GM12878 (cell line): Measurements from ENCODE around the gene POLR3A. TPM values are rescaled to one million over a fixed set of nuclear protein-coding genes. Genes with fewer than 3 reads are reported as not detected.

Source experiments
- ATAC-seq: fragments of 200-7000 bp; cut with Tn5 transposase; 3 replicates; pipeline ENCODE4 v1.9.1; 2020; ENCODE audit warnings: mild to moderate bottlenecking, moderate library complexity
- BruUV-seq: library from RNA; stranded (reverse); fragments of 400-500 nt; replicated peaks from 2 replicates; lab custom pipeline; 2021; lab: Mats Ljungman, UMichigan
- CTCF ChIA-PET: fragments of 300-600 bp; sonication (Branson Sonifier 250); formaldehyde crosslinking; extraction: SDS; loops from one replicate; lab custom pipeline; 2021; ENCODE audit warnings: inconsistent platforms; lab: Yijun Ruan, JAX
- POLR2A ChIA-PET: fragments of 350-600 bp; formaldehyde crosslinking; extraction: SDS; loops from one replicate; lab custom pipeline; 2021; ENCODE audit warnings: inconsistent platforms; lab: Charles Lee
- RAD21 ChIA-PET: fragments of 300-600 bp; sonication (Branson Sonifier 250); formaldehyde crosslinking; loops from one replicate; lab custom pipeline; 2023; ENCODE audit warnings: antibody characterized with exemption; ENCODE audit not compliant: unreplicated experiment; lab: Charles Lee
- SMC1A ChIA-PET: fragments of 300-600 bp; sonication (Branson Sonifier 250); formaldehyde crosslinking; loops from one replicate; lab custom pipeline; 2023; ENCODE audit not compliant: unreplicated experiment, uncharacterized antibody; lab: Charles Lee
- DNase-seq: peaks from one replicate; pipeline ENCODE4 v3.0.0-alpha.2; 2011; ENCODE audit warnings: low read depth, low spot score
- FAIRE-seq: peaks from 3 replicates; lab custom pipeline; 2011; peaks lifted over from hg19 to GRCh38; lab: Jason Lieb, UNC
- H2AFZ ChIP-seq: 2 replicates; pipeline ENCODE4 v1.6.0; 2011; ENCODE audit warnings: low read depth, low read length, control low read depth; ENCODE audit not compliant: control insufficient read depth
- H3K27ac ChIP-seq: 2 replicates; pipeline ENCODE4 v1.5.1; 2011; ENCODE audit warnings: control low read depth; ENCODE audit not compliant: control insufficient read depth, insufficient read depth
- H3K27me3 ChIP-seq, 2 experiments: replicated peaks in 1 of 2; 2 replicates each; pipeline versions ENCODE4 v1.6.0 to v1.6.1; 2011; ENCODE audit warnings: low read length in 1 of 2; ENCODE audit not compliant: control insufficient read depth in 2 of 2, insufficient read depth in 2 of 2
- H3K36me3 ChIP-seq, 2 experiments: 2 replicates each; pipeline ENCODE4 v1.5.1; 2011; ENCODE audit warnings: low read length in 1 of 2; ENCODE audit not compliant: control insufficient read depth in 2 of 2, insufficient read depth in 2 of 2
- H3K4me1 ChIP-seq: 2 replicates; pipeline ENCODE4 v1.6.1; 2011; ENCODE audit warnings: mild to moderate bottlenecking, low read length, moderate library complexity, mixed read lengths; ENCODE audit not compliant: control insufficient read depth, insufficient read depth
- H3K4me2 ChIP-seq: 2 replicates; pipeline ENCODE4 v1.6.0; 2011; ENCODE audit warnings: control low read depth; ENCODE audit not compliant: control insufficient read depth, insufficient read depth
- H3K4me3 ChIP-seq: fragments of 200-600 bp; sonication (generic); 2 replicates; pipeline ENCODE4 v1.5.1; 2016
- H3K79me2 ChIP-seq: 2 replicates; pipeline ENCODE4 v1.6.0; 2011; ENCODE audit warnings: low read length; ENCODE audit not compliant: control insufficient read depth, insufficient read depth
- H3K9ac ChIP-seq: 2 replicates; pipeline ENCODE4 v1.8.0; 2011; ENCODE audit warnings: low read length, control low read depth, mixed read lengths; ENCODE audit not compliant: control insufficient read depth, insufficient read depth
- H3K9me3 ChIP-seq: replicated peaks from 3 replicates; pipeline ENCODE4 v1.5.1; 2011; ENCODE audit warnings: mild to moderate bottlenecking, low read length; ENCODE audit not compliant: control insufficient read depth, insufficient read depth
- H4K20me1 ChIP-seq: 2 replicates; pipeline ENCODE4 v1.6.0; 2011; ENCODE audit not compliant: control insufficient read depth, insufficient read depth
- HCFC1 ChIP-seq: fragments of 150-350 bp; IDR thresholded peaks from 2 replicates; pipeline ENCODE4 v1.6.1; 2014; ENCODE audit warnings: low read length
- JUND ChIP-seq: IDR thresholded peaks from 2 replicates; pipeline ENCODE4 v1.6.1; 2012; ENCODE audit warnings: low read depth, mild to moderate bottlenecking, low read length, improper control_type of control experiment, moderate library complexity
- MEF2B ChIP-seq: fragments of 450-650 bp; IDR thresholded peaks from 2 replicates; pipeline ENCODE4 v1.6.1; 2018; ENCODE audit warnings: mild to moderate bottlenecking, moderate library complexity; ENCODE audit not compliant: partially characterized antibody, poor library complexity, severe bottlenecking
- NBN ChIP-seq: fragments of 450-650 bp; IDR thresholded peaks from 2 replicates; pipeline ENCODE4 v1.6.1; 2016
- NFYA ChIP-seq: IDR thresholded peaks from 2 replicates; pipeline ENCODE4 v1.6.1; 2011; ENCODE audit warnings: low read depth, mild to moderate bottlenecking, low read length, improper control_type of control experiment, borderline replicate concordance
- RFX5 ChIP-seq: IDR thresholded peaks from 2 replicates; pipeline ENCODE4 v1.6.1; 2011; ENCODE audit warnings: low read depth, low read length, improper control_type of control experiment
- TAF1 ChIP-seq: IDR thresholded peaks from 2 replicates; pipeline ENCODE4 v1.6.1; 2011; ENCODE audit warnings: mild to moderate bottlenecking, low read depth, low read length, borderline replicate concordance
- TARDBP ChIP-seq: IDR thresholded peaks from 2 replicates; pipeline ENCODE4 v1.6.1; 2016; ENCODE audit warnings: borderline replicate concordance
- TCF3 ChIP-seq: IDR thresholded peaks from 2 replicates; pipeline ENCODE4 v1.6.1; 2012; ENCODE audit warnings: low read depth, mild to moderate bottlenecking, low read length, borderline replicate concordance; ENCODE audit not compliant: insufficient read depth
- ZNF384 ChIP-seq: IDR thresholded peaks from 2 replicates; pipeline ENCODE4 v1.6.1; 2012; ENCODE audit warnings: low read depth, mild to moderate bottlenecking, low read length, improper control_type of control experiment, borderline replicate concordance
- in situ Hi-C: fragments of 300-500 bp; cut with MboI; formaldehyde crosslinking; loops from 9 replicates; pipeline ENCODE4 v1.14.3; 2018; ENCODE audit warnings: mixed read lengths
- intact Hi-C: fragments of 100-400 bp; cut with micrococcal nuclease; formaldehyde crosslinking; loops from one replicate; pipeline ENCODE4 v1.14.2; 2022; ENCODE audit not compliant: unreplicated experiment
- polyA plus RNA-seq, 11 experiments: library from polyadenylated mRNA; depleted of rRNA in 4 of 11; unstranded in 6 of 11; stranded (reverse) in 5 of 11; fragments of >200 nt; fragmentation: Nextera tagmentation in 4 of 11; fragmentation: Illumina TruSeq in 1 of 11; extraction: Ambion mirVana in 4 of 11; extraction: Trizol in 1 of 11; gene quantifications; 1 replicate in 1 of 11; 2 replicates in 10 of 11; pipeline versions ENCODE4 v1.2.1 to v1.2.3, GENCODE V29; 2011 to 2016; ENCODE audit warnings: inconsistent platforms in 2 of 11, missing spikeins in 2 of 11, low read depth in 1 of 11
- total RNA-seq, 4 experiments: library from RNA; depleted of rRNA in 3 of 4; stranded (reverse); fragments of >200 nt in 3 of 4; fragmentation: Illumina TruSeq in 1 of 4; extraction: Trizol in 1 of 4; gene quantifications; 2 replicates each; pipeline versions ENCODE4 v1.2.1 to v1.2.3, GENCODE V29; 2013 to 2021
- TF ChIP-seq, protein P1 (sequence below): IDR thresholded peaks from 2 replicates; pipeline ENCODE4 v1.6.1; 2012; ENCODE audit warnings: low read depth, low read length, improper control_type of control experiment
- TF ChIP-seq, protein P2 (sequence below): IDR thresholded peaks from 2 replicates; pipeline ENCODE4 v1.6.1; 2012; ENCODE audit warnings: mild to moderate bottlenecking, low read depth, low read length
- TF ChIP-seq, protein P3 (sequence below): fragments of 450-650 bp; formaldehyde crosslinking; IDR thresholded peaks from 2 replicates; pipeline ENCODE4 v1.5.0; 2022; ENCODE audit warnings: mild to moderate bottlenecking, missing genetic modification characterization
- TF ChIP-seq, protein P4 (sequence below): fragments of 450-650 bp; IDR thresholded peaks from 2 replicates; pipeline ENCODE4 v1.6.1; 2017; ENCODE audit warnings: antibody characterized with exemption, mild to moderate bottlenecking, moderate library complexity

POLR3A gene
- total and polyA plus RNA-seq, 10 of the 15 experiments (the other 5 are each of a cell fraction or from before 2014, with no cell fraction given): 5.4 to 20.4 (median 14.4) TPM

DNA sequence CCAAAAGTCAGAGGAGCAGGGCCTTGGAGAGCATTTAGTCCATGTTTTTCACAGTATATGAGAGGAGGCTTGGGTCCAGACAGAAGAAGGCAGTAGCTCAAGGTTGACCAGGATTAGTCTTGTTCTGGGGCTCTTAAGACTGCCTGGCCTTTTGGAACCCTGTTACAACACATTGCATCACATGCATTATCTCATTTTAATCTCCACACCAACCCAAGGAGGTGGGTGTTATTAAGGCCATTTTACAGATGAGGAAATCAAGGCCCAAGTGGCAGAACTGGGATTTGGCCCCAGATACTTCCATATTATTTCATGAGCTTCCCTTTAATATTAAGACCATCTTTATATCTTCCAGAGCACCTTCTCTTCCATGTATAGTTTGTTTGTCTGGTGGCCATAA lies 43.2 kb upstream of the POLR3A start:
- ChIA-PET POLR2A (no interaction called here), RAD21 (no interaction called here), SMC1A (no interaction called here), CTCF (interaction anchor here (0.6 kb wide), 1 partner anchor 27 kb away, joined by 3 read pairs; no protein-coding TSS in a partner anchor)
- BruUV-seq: no TSS peak
- H3K79me2 ChIP-seq: no peaks in the 10 kb centered on the region
- H3K9ac ChIP-seq: no peak overlapping the region
- FAIRE-seq (no peak), DNase-seq (no peak), ATAC-seq (no peak)
- in situ Hi-C loops (no loop called here), intact Hi-C loops (no loop called here)
- H3K27me3 ChIP-seq: no peaks in the 10 kb centered on the region; a peak in 1 of 4 replicates
- no peak overlapping the region for H2AFZ ChIP-seq
- H3K4me1 ChIP-seq: no peaks in the 10 kb centered on the region
- H4K20me1 ChIP-seq: no peaks in the 10 kb centered on the region
- no peaks in the 10 kb centered on the region for H3K9me3 ChIP-seq
- H3K4me3 ChIP-seq: no peak overlapping the region
- no peak overlapping the region for H3K27ac ChIP-seq
- H3K36me3 ChIP-seq: no peaks in the 10 kb centered on the region
- H3K4me2 ChIP-seq: no peak overlapping the region
- no peak for TF ChIP-seq TCF3
- TF ChIP-seq NBN: no peak
- TF ChIP-seq, protein P1, sequence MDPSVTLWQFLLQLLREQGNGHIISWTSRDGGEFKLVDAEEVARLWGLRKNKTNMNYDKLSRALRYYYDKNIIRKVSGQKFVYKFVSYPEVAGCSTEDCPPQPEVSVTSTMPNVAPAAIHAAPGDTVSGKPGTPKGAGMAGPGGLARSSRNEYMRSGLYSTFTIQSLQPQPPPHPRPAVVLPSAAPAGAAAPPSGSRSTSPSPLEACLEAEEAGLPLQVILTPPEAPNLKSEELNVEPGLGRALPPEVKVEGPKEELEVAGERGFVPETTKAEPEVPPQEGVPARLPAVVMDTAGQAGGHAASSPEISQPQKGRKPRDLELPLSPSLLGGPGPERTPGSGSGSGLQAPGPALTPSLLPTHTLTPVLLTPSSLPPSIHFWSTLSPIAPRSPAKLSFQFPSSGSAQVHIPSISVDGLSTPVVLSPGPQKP: no peak
- TF ChIP-seq, protein P2, sequence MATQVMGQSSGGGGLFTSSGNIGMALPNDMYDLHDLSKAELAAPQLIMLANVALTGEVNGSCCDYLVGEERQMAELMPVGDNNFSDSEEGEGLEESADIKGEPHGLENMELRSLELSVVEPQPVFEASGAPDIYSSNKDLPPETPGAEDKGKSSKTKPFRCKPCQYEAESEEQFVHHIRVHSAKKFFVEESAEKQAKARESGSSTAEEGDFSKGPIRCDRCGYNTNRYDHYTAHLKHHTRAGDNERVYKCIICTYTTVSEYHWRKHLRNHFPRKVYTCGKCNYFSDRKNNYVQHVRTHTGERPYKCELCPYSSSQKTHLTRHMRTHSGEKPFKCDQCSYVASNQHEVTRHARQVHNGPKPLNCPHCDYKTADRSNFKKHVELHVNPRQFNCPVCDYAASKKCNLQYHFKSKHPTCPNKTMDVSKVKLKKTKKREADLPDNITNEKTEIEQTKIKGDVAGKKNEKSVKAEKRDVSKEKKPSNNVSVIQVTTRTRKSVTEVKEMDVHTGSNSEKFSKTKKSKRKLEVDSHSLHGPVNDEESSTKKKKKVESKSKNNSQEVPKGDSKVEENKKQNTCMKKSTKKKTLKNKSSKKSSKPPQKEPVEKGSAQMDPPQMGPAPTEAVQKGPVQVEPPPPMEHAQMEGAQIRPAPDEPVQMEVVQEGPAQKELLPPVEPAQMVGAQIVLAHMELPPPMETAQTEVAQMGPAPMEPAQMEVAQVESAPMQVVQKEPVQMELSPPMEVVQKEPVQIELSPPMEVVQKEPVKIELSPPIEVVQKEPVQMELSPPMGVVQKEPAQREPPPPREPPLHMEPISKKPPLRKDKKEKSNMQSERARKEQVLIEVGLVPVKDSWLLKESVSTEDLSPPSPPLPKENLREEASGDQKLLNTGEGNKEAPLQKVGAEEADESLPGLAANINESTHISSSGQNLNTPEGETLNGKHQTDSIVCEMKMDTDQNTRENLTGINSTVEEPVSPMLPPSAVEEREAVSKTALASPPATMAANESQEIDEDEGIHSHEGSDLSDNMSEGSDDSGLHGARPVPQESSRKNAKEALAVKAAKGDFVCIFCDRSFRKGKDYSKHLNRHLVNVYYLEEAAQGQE: no peak
- TF ChIP-seq HCFC1: no peak
- TF ChIP-seq TAF1: no peak
- TF ChIP-seq RFX5: no peak
- TF ChIP-seq MEF2B: no peak
- no peak for TF ChIP-seq NFYA
- TF ChIP-seq TARDBP: no peak
- TF ChIP-seq JUND: no peak
- TF ChIP-seq, protein P3, sequence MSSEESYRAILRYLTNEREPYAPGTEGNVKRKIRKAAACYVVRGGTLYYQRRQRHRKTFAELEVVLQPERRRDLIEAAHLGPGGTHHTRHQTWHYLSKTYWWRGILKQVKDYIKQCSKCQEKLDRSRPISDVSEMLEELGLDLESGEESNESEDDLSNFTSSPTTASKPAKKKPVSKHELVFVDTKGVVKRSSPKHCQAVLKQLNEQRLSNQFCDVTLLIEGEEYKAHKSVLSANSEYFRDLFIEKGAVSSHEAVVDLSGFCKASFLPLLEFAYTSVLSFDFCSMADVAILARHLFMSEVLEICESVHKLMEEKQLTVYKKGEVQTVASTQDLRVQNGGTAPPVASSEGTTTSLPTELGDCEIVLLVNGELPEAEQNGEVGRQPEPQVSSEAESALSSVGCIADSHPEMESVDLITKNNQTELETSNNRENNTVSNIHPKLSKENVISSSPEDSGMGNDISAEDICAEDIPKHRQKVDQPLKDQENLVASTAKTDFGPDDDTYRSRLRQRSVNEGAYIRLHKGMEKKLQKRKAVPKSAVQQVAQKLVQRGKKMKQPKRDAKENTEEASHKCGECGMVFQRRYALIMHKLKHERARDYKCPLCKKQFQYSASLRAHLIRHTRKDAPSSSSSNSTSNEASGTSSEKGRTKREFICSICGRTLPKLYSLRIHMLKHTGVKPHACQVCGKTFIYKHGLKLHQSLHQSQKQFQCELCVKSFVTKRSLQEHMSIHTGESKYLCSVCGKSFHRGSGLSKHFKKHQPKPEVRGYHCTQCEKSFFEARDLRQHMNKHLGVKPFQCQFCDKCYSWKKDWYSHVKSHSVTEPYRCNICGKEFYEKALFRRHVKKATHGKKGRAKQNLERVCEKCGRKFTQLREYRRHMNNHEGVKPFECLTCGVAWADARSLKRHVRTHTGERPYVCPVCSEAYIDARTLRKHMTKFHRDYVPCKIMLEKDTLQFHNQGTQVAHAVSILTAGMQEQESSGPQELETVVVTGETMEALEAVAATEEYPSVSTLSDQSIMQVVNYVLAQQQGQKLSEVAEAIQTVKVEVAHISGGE (CRISPR knock-in tag): no peak
- no peak for TF ChIP-seq ZNF384
- TF ChIP-seq, protein P4, sequence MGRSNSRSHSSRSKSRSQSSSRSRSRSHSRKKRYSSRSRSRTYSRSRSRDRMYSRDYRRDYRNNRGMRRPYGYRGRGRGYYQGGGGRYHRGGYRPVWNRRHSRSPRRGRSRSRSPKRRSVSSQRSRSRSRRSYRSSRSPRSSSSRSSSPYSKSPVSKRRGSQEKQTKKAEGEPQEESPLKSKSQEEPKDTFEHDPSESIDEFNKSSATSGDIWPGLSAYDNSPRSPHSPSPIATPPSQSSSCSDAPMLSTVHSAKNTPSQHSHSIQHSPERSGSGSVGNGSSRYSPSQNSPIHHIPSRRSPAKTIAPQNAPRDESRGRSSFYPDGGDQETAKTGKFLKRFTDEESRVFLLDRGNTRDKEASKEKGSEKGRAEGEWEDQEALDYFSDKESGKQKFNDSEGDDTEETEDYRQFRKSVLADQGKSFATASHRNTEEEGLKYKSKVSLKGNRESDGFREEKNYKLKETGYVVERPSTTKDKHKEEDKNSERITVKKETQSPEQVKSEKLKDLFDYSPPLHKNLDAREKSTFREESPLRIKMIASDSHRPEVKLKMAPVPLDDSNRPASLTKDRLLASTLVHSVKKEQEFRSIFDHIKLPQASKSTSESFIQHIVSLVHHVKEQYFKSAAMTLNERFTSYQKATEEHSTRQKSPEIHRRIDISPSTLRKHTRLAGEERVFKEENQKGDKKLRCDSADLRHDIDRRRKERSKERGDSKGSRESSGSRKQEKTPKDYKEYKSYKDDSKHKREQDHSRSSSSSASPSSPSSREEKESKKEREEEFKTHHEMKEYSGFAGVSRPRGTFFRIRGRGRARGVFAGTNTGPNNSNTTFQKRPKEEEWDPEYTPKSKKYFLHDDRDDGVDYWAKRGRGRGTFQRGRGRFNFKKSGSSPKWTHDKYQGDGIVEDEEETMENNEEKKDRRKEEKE: no peak
